GM18867 (cell line): ENCODE results near the gene MYO5B.
"Not testable (repeated sequence)": the region's sequence is repeated elsewhere in the genome, so short reads cannot be mapped to it uniquely, and the experiment has no call there.

Source experiments
- ATAC-seq: cut with Tn5 transposase; IDR thresholded peaks from one replicate; pipeline ENCODE4 v1.9.1; 2021; ENCODE audit warnings: mild to moderate bottlenecking, moderate library complexity; ENCODE audit not compliant: unreplicated experiment

Gene MYO5B

GRCh38 chr18:49812286-49813068, 382.5 kb downstream of the MYO5B start:
- ATAC-seq: no peak

GRCh38 chr18:49811151-49811938, 383.6 kb downstream of the MYO5B start:
- no peak for ATAC-seq

- not testable (repeated sequence) for ATAC-seq
These were observed 386.3 kb downstream of the MYO5B start for GRCh38 chr18:49808553-49809191.

- ATAC-seq: no peak
These were observed 390.9 kb downstream of the MYO5B start for GRCh38 chr18:49804096-49804495.

- no peak for ATAC-seq
These were observed 392.3 kb downstream of the MYO5B start for GRCh38 chr18:49802623-49803022.

GRCh38 chr18:49800491-49800890, 394.5 kb downstream of the MYO5B start:
- not testable (repeated sequence) for ATAC-seq

GRCh38 chr18:49799806-49800205, 395.1 kb downstream of the MYO5B start:
- ATAC-seq: not testable (repeated sequence)

GRCh38 chr18:49798001-49798400, 396.9 kb downstream of the MYO5B start:
- ATAC-seq: no peak

- ATAC-seq: no peak
These were observed 399.1 kb downstream of the MYO5B start for GRCh38 chr18:49795612-49796552.

GRCh38 chr18:49794743-49795142, 400.2 kb downstream of the MYO5B start:
- ATAC-seq: no peak

- ATAC-seq: not testable (repeated sequence)
These were observed 405.3 kb downstream of the MYO5B start for GRCh38 chr18:49789560-49790134.

GRCh38 chr18:49788327-49788898, 406.5 kb downstream of the MYO5B start:
- ATAC-seq: no peak

- ATAC-seq: no peak
These were observed 408.8 kb downstream of the MYO5B start for GRCh38 chr18:49786019-49786720.

GRCh38 chr18:49784427-49785185, 410.3 kb downstream of the MYO5B start:
- no peak for ATAC-seq

- ATAC-seq: not testable (repeated sequence)
These were observed 411.3 kb downstream of the MYO5B start for GRCh38 chr18:49783631-49784030.

GRCh38 chr18:49778826-49779465, 416.0 kb downstream of the MYO5B start:
- no peak for ATAC-seq
